GM19025 (cell line): ENCODE data around the gene TMEM273.

Experiments
- ATAC-seq: cut with Tn5 transposase; IDR thresholded peaks from one replicate; pipeline ENCODE4 v1.9.1; 2021; ENCODE audit warnings: mild to moderate bottlenecking, low read depth, moderate library complexity; ENCODE audit not compliant: unreplicated experiment

TMEM273 gene

DNA sequence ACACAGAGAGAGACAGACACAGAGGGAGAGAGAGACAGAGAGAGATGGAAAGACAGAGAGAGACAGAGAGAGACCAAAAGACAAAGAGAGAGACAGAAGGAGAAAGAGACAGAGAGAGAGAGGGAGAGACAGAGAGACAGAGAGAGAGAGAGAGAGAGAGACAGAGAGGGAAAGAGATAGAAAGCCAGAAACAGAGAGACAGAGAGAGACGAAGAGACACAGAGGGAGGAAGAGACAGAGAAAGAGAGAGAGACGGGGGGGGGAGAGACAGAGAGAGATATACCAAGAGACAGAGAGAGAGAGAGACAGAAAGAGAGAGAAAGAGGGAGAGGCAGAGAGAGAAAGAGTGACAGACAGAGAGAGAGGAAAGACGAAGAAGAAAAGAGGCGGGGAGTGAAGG lies 83.1 kb downstream of the TMEM273 start:
- ATAC-seq, result no peak
